HG02759 (cell line): ENCODE measurements around the gene OR5H2.
"Not testable (repeated sequence)": the region's sequence is repeated elsewhere in the genome, so short reads cannot be mapped to it uniquely, and the experiment has no call there.

Experiments used
- ATAC-seq: cut with Tn5 transposase; IDR thresholded peaks from one replicate; pipeline ENCODE4 v1.9.1; 2021; ENCODE audit warnings: mild to moderate bottlenecking, moderate library complexity; ENCODE audit not compliant: unreplicated experiment

Gene OR5H2

DNA sequence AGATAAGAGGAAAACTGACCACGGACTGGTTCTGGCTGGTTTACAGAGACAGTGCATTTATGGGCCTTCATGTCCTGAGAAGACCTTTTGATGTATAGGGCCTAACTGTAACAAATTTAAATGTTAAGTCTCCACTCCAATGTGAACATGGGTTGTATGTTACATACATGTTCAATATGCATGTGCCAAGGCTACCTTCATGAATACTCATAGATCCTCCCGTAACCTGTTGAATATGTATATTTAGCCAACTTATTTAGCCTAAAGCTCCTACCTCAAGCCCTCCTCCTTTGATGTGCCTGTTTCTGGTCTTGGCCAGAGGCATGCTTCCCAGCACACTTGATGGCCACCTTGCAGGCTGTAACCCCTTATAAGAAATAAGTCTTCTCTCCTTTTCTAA is at the start of gene OR5H2:
Gene OR5H2, plus strand, starts transcription at position 301 of the 400 bp plus-strand sequence. CDS start 398 bp downstream, outside the sequence.
- no peak for ATAC-seq

- peak; percentile 61 for ATAC-seq
These were observed 48.8 kb upstream of the OR5H2 start for GRCh38 chr3:98233468-98233867.

GRCh38 chr3:98240131-98240530 is 42.2 kb upstream of the OR5H2 start:
- no peak for ATAC-seq

DNA sequence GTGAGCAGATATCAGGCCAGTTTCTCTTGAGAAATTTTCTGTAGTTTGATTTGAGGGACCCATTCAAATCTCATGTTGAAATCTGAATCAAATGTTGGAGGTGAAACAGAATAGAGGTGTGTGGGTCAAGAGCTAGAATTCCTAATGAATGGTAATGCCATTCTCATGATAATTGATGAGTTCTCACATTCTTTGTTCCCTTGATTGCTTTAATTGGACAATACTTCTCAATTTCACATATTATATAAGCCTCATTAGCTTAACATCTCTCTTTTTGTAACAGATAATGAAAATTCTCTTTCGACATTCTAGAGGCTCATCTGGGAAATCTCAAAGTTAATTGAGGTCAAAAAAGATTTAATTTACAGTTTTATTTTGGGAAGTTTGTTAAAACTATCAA is 40.1 kb upstream of the OR5H2 start:
- no peak for ATAC-seq

DNA sequence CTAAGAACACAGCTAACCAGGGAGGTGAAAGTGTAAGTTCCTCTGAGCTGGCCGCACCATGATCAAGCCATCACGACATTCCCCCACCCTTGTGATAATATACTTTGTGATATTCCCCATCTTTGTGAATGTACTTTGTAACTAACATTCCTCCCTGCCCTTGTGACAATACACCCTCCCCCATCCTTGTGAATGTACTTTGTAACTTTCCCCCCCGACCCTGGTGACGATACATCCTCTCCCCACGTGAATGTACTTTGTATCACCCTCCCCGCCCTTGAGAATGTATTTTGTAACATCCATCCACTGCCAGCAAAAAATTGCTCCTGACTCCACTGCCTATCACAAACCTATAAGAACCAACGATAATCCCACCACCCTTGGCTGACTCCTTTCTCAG is 38.5 kb upstream of the OR5H2 start:
- no peak for ATAC-seq

DNA sequence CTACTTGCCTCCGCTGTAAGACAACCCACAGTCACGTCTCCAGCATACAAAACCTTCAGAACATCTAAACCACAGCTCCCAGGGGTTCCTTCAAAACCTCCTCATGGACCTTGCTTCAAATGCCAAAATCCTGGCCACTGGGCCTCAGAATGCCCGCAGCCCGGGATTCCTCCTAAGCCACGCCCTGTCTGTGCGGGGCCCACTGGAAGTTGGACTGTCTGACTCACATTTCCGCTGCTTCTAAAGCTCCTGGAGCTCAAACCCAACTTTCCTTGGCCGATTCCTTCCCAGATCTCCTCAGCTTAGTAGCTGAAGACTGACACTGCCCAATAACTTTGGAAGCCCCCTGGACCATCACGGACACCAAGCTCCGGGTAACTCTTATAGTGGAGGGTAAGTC is 36.2 kb upstream of the OR5H2 start:
- ATAC-seq = no peak

DNA sequence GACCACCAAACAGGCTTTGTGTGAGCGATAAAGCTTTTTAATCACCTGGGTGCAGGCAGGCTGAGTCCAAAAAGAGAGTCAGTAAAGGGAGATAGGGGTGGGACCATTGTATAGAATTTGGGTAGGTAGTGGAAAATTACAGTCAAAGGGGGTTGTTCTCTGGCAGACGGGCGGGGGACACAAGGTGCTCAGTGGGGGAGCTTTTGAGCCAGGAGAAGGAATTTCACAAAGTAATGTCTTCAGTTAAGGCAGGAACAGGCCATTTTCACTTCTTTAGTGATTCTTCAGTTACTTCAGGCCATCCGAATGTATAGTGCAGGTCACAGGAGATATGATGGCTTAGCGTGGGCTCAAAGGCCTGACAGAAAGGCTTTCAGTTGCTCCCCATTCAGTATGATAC is 26.3 kb upstream of the OR5H2 start:
- ATAC-seq = not testable (repeated sequence)

DNA sequence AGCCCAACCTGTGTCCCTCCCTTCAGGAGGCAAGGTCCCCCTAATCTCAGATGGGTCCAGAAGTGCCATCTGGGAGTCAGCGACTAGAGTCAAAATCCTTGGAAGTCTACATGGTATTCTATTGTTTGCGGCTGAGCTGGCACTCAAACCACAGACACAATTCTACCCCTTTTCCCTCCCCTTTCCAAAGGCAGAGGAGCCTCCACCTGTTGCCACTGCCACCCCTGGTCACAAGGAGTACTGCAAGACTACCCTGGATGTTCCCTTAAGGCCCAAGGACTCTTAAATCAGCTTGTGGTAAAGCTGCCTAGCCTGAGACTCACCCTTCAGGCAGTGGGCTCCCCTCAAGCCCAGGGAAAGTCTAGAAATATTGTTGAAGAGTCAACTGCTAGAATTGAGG is 22.6 kb upstream of the OR5H2 start:
- ATAC-seq = no peak

DNA sequence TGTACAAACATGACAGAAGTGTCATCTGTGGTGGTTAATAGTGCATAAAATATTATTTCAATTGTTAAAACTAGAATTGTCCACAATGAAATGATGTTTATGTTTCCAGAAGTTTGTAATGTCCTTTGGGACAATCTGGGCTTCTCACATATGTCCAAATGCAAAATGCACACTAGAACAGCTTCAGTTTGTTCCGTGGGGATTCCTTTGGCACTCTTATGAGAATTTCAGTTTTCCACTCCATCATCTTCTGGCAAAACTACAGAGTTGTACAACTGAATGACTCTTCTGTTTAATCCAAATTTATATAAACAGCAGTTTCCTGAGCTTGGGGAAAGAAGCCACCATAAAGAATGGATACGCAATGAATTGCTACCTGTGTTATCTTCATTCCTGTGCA is 20.3 kb upstream of the OR5H2 start:
- no peak for ATAC-seq

DNA sequence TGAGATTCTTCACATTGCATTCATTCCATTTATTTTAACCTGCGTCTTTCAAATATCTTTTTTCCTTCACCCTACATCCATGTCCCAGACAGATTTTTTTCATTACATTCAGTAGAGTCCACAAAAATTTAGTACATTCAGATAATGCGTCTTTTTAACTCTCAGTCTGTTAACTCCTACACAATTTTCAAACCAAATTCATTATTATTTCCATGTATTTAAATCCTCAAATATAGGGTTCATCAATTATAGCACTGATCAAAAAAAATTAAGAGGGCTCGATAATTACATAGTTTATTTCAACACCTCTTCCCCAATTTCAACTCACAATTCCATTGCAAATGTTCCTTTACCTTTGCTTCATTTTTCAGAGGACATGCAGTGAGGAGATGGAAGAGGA is 18.4 kb upstream of the OR5H2 start, which contains the start of gene OR5H6:
Gene OR5H6, plus strand, starts transcription at position 301 of the 400 bp plus-strand sequence. Its CDS starts 89 bp downstream, at position 390.
- no peak for ATAC-seq

- ATAC-seq = no peak
These were observed 12.5 kb upstream of the OR5H2 start for GRCh38 chr3:98269846-98270245.

GRCh38 chr3:98272126-98272525 is 10.2 kb upstream of the OR5H2 start:
- ATAC-seq = no peak

DNA sequence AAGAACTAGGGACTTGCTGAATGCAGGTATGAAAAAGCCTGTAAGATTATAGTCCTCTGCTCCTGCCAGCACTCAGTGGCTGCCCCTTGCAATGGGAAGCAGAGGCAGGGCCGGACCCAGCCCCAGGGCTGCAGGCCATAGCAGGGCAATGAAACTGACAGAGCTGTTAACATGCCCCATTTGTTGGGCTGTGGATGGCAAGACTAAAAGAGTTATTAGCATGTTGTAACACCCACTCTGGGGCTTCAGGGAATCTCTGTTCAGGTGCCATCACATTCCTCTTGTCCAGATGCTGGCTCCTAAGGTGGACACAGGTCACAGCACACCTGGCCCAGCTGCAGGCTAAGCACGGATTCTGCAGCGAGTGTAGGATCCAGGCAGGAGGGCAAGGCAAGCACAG is 7.4 kb upstream of the OR5H2 start:
- no peak for ATAC-seq

- no peak for ATAC-seq
These were observed 8.6 kb downstream of the OR5H2 start for GRCh38 chr3:98290916-98291315.

DNA sequence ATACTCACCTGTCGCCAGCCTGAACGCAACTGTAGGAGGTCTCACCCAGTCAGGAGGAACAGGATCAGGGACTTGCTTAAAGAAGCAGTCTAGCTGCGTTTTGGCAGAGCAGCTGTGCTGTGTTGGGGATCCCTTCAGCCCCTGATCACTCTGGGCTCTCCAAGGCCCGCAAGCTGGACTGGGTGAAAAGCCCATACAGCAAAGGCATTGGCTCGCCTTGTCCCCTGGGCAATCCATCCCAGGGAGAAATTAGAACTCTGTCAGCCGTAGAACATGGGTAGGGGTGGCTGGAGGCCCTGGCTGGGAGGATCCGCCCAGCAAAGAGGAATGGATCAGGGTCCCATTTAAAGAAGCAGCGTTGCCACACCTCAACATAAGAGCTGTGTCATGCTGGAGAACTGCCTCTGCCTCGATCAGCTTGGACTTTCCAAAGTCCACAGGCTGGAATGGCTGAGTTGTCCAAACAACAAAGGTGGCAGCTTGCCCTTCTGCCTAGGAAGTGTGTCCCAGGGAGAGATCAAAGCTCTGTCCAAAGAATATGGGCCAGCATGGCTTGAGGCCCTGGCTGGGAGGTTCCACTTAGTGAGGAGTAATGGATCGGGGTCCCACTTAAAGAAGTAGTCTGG is 9.1 kb downstream of the OR5H2 start:
- no peak for ATAC-seq

GRCh38 chr3:98322101-98322500 is 39.8 kb downstream of the OR5H2 start:
- no peak for ATAC-seq

DNA sequence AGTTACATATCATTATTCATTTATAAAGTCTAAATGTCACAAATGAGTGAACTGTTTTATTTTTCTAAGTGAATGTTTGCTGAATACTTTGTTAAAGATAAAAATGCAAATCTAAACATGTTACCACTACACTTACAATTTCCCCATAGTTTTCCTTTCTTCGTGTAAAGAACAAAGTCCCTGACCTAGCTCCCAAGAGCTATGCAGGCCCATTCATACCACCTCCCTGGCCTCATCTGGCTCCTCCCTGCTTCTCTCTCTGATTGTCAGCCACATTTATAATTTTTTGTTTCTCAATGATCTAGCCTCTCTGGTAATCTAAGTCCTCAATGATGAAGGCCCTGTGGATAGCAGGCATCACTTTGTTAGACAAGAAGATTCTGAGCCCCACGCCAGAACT is 40.4 kb downstream of the OR5H2 start:
- ATAC-seq = no peak

GRCh38 chr3:98323425-98323824 is 41.1 kb downstream of the OR5H2 start:
- no peak for ATAC-seq

DNA sequence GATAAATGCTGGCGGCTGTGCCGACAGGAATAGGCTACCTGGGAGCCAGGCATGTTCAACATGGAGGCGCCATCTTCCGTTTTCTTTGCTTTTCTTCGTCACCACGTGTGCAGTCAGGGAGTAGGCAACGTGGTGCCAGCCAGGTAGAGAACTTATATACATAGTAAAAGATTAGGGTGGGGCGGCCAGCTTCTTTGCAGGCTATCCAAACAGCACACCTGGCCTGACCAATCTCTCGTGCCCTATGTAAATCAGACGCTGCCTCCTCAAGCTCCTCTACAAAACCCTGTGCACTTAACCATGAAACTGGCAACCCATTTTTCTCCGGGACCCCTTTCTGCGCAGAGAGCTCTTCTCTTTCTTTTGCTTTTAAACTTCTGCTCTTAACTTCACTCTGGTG is 42.8 kb downstream of the OR5H2 start:
- no peak for ATAC-seq

- ATAC-seq = no peak
These were observed 44.0 kb downstream of the OR5H2 start for GRCh38 chr3:98326105-98326893.

GRCh38 chr3:98326945-98327344 is 44.6 kb downstream of the OR5H2 start:
- peak; percentile 45 for ATAC-seq

GRCh38 chr3:98328933-98329332 is 46.6 kb downstream of the OR5H2 start:
- no peak for ATAC-seq
